Left kidney (tissue), 2 donors: Measurements from ENCODE around the gene CCDC183. TPM values are rescaled to one million over a fixed set of nuclear protein-coding genes. Genes with fewer than 3 reads are reported as not detected.
"Not testable (repeated sequence)": the region's sequence is repeated elsewhere in the genome, so short reads cannot be mapped to it uniquely, and the experiment has no call there.

Experiments
- DNase-seq: peaks from one replicate; pipeline ENCODE4 v3.0.0-alpha.2; 2013
- polyA plus RNA-seq: library from polyadenylated mRNA; unstranded; fragments of 120-200 nt; gene quantifications from one replicate; pipeline ENCODE4 v1.2.1, GENCODE V29; 2013; ENCODE audit not compliant: insufficient read length

The CCDC183 gene
- polyA plus RNA-seq, 1 donor, result 5.5 TPM

- DNase-seq, result not testable (repeated sequence)
Measured at GRCh38 chr9:136760834-136761544, 35.1 kb upstream of the CCDC183 start.

GRCh38 chr9:136761545-136761981 lies 34.6 kb upstream of the CCDC183 start:
- no peak for DNase-seq

GRCh38 chr9:136762221-136762691 lies 33.9 kb upstream of the CCDC183 start:
- DNase-seq, result no peak

GRCh38 chr9:136762915-136763648 lies 33.1 kb upstream of the CCDC183 start:
- DNase-seq, result no peak

- no peak for DNase-seq
Measured at GRCh38 chr9:136763649-136764035, 32.5 kb upstream of the CCDC183 start.

GRCh38 chr9:136764301-136764891 lies 31.7 kb upstream of the CCDC183 start, which contains the start of gene LCN15:
TSS of gene LCN15 (minus strand) at chr9:136764518. CDS start at chr9:136764488, 30 bp downstream.
- DNase-seq, result no peak

- no peak for DNase-seq
Measured at GRCh38 chr9:136765041-136765440, 31.1 kb upstream of the CCDC183 start.

- DNase-seq, result not testable (repeated sequence)
Measured at GRCh38 chr9:136765745-136766409, 30.3 kb upstream of the CCDC183 start.

GRCh38 chr9:136766410-136767120 lies 29.6 kb upstream of the CCDC183 start:
- DNase-seq, result not testable (repeated sequence)

- no peak for DNase-seq
Measured at GRCh38 chr9:136769710-136770191, 26.4 kb upstream of the CCDC183 start.

- DNase-seq, result no peak
Measured at GRCh38 chr9:136771907-136772415, 24.2 kb upstream of the CCDC183 start.

GRCh38 chr9:136773386-136774044 lies 22.6 kb upstream of the CCDC183 start:
- DNase-seq, result no peak

- DNase-seq, result no peak
Measured at GRCh38 chr9:136774416-136775045, 21.6 kb upstream of the CCDC183 start.

- DNase-seq, result no peak
Measured at GRCh38 chr9:136775191-136775590, 20.9 kb upstream of the CCDC183 start.

- DNase-seq, result no peak
Measured at GRCh38 chr9:136776947-136777346, 19.2 kb upstream of the CCDC183 start.

GRCh38 chr9:136777359-136777758 lies 18.8 kb upstream of the CCDC183 start:
- DNase-seq, result no peak

GRCh38 chr9:136779808-136780207 lies 16.3 kb upstream of the CCDC183 start:
- no peak for DNase-seq

- no peak for DNase-seq
Measured at GRCh38 chr9:136782452-136782851, 13.7 kb upstream of the CCDC183 start.

GRCh38 chr9:136784249-136784996 lies 11.7 kb upstream of the CCDC183 start:
- DNase-seq, result no peak
